IPS-18c (cell line): Measurements from ENCODE around the gene TNFRSF13B.
"Not testable (repeated sequence)": the region's sequence is repeated elsewhere in the genome, so short reads cannot be mapped to it uniquely, and the experiment has no call there.

ENCODE experiments used
- H3K4me3 ChIP-seq: 2 replicates; pipeline ENCODE4 v1.7.0; 2013; ENCODE audit warnings: low read depth, mild to moderate bottlenecking, low read length, moderate library complexity; ENCODE audit not compliant: insufficient read depth
- H3K9me3 ChIP-seq: one replicate; pipeline ENCODE4 v1.6.1; 2013; ENCODE audit warnings: mild to moderate bottlenecking, low read length, moderate library complexity; ENCODE audit not compliant: control insufficient read depth, insufficient read depth

TNFRSF13B gene

DNA sequence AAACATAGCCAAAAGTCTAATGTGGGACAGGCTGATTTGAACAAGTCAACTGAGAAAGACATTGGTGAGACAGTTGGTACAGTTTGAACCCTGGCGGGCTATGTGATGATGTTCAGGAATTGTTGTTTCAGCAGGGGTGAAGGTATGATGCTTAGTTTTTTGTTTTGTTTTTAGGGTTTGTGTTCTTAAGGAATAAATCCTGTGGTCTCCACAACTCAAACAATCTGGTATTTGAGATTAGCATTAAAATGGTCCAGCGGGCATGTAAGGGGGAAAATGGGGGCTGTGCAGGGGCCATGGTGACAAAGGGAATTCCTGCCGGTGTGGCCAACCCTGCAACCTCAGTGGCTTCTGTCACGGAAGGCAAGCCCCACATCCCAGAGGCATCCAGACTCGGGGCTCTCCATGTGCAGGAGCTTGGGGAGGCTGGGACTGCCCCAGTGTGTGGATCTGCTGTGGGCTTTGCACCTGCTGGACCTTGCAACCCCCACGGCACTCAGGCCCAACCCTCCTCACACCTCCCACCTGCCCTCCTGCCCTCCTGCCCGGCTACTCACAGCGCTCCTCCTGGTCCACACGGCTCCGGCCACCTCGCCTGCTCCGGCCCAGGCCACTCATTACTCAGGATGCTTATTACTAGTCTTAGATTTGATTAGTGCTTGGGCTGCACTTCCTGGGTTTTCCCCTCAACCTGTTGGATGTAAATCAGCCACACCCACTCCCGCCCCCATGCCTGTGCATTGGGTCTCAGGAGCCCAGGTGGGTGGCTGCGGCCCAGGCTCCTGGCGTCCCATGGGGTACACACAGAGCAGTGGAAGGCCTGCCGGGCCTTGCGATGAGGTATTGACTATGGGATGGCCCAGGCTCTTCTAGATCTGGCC, at the start of gene TNFRSF13B:
TNFRSF13B (minus strand) TSS at position 661 of the 881 bp plus-strand sequence; CDS start at position 618, 43 bp downstream.
- H3K4me3 ChIP-seq: no peak within 1 kb of the TSS
- no peaks in the 10 kb centered on the region for H3K9me3 ChIP-seq

DNA sequence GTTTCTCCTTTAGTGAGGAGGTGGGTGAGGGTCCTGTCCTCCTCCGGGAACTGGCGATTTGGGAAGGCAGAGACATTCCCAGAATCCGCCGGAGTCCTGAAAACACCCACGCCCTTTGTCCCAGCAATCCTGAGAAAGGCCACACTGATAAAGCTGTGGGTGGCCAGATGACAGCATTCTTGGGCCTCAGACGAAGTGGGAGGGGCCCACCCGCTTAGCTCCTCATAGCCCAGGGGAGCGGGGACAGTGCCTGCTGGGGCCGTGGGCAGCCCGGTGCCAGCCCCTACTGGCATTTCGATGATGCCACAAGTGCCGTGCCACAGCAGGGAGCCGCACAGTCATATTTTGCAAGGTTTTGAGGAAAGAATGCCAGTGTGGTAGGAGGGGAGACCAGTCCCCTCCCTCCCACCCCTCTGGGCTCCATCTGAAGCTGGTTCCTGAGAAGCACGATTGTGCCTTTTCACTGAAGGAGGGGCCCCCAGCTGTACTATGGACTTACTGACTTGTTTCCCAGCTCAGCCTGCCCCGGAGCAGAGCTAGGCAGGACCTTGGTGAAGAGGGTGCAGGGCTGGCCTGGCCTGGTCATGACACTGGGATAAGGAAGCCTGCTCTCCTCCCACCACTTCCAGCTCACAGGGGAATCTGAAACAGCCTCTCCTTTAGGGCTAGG, 49.4 kb upstream of the TNFRSF13B start:
- no peaks in the 10 kb centered on the region for H3K9me3 ChIP-seq
- H3K4me3 ChIP-seq: no peak overlapping the region

GRCh38 chr17:17020821-17021193, 48.9 kb upstream of the TNFRSF13B start:
- H3K4me3 ChIP-seq: no peak overlapping the region

DNA sequence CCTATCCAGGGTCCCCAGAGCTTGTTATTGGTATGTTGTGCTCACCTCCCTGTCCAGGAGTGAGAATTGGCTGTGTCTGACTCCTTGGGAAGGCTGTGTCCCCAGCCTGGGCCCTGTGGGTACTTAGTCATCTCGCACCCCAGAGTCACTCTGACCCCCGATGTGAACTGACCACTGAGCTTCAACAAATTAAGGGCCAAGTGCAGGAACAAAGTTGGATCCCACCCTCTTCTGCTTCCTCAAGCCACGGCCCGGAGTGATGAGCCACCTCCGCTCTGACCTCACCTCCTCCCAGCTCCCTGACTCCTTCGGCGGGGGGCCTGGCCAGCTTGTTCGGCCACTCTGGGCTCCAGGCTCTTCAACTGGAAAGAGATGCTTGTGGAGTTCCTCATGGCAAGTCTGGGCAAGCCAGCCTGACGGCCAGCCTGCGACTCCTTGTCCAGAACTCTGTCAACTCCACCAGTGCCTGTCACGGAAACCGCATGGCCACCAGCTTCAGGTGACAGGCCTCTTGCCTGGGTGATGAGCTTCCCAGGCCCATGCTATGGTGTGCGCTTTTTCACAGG, 48.1 kb upstream of the TNFRSF13B start:
- H3K4me3 ChIP-seq: no peak overlapping the region
- no peaks in the 10 kb centered on the region for H3K9me3 ChIP-seq

More at GRCh38 chr17:17020821-17021193, 48.9 kb upstream of the TNFRSF13B start:
- H3K9me3 ChIP-seq: no peaks in the 10 kb centered on the region

DNA sequence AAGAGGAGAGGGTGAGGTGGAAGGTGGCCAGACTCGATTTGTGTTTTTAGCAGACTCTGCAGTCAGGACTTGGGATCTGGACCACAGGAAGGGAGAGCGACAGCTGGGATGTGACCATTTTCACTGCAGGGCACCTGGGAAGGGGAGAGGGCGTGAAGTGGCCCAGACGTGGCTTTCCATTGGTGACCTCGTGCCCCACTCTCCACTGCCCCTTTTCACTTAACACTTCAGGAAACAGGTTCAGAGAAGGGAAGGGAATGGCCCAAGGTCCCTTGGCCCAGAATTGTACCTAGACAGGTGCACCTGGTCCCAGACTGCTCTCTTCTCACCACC, 47.5 kb upstream of the TNFRSF13B start:
- Histone ChIP-seq H3K4me3 (no peak overlapping the region), H3K9me3 (no peaks in the 10 kb centered on the region)

DNA sequence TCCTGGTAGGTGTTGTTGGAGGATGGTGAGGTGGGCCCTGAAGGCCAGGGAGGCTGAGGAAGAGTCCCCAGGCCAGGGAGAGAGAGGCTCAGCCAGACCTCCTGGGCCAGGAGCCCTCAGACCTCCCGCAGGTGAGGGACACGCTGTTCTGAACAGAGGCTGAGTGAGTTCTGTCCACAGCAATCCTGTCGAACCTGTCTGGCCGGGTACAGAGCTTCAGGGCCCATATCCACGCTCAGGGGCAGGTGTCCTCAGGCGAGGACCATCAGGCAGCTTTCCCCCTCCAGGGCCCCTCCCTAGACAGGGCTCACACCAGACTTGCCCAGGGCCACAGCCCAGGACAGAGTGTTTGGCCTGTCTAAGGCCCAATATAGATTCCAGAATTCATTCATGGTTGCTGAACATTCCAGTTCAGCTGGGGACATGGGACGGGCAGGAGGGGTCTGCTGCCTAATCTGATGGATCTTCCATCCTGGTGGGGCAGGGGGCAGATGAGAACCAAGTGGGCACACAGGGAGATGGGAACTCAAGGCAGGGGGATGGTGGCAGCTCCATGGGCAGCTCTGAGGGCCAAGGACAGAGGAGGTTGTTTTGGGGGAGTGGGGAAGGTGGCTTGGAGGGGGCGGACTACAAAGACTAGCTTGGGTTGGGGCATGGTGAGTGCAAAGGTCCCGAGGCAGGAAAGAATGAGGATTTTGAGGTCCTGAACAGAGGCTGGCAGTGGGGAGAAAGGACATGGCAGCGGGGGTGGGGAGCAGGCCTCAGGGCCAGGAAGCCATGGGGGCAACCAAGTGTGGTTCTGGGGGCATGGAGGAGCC, 46.9 kb upstream of the TNFRSF13B start:
- H3K4me3 ChIP-seq: no peak overlapping the region
- H3K9me3 ChIP-seq: no peaks in the 10 kb centered on the region

DNA sequence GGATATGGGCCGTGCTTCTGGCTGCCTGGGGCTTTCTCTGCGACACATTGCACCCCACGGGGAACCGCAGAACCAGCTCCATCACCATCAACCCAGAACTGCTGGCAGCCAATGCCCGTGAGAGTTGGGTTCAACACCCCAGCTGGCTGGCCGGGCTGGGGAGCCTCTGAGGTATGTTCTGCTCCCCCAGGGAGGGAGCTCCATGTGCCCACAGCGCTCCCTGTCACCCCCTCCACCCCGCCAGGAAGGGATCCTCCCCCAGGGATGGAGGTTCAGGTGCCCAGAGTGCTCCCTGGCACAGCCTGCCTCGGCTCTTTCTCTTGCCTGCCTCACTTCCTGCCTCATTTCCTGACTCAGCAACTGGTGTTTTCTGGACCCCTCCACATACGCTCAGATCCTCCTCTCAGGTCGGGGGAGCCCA, 46.1 kb upstream of the TNFRSF13B start:
- Histone ChIP-seq H3K4me3 (no peak overlapping the region), H3K9me3 (no peaks in the 10 kb centered on the region)

- Histone ChIP-seq H3K4me3 (no peak overlapping the region), H3K9me3 (no peaks in the 10 kb centered on the region)
Observed at GRCh38 chr17:17017343-17018014, 45.6 kb upstream of the TNFRSF13B start.

GRCh38 chr17:17016199-17017197, 44.6 kb upstream of the TNFRSF13B start:
- H3K4me3 ChIP-seq, H3K9me3 ChIP-seq: not testable (repeated sequence)

DNA sequence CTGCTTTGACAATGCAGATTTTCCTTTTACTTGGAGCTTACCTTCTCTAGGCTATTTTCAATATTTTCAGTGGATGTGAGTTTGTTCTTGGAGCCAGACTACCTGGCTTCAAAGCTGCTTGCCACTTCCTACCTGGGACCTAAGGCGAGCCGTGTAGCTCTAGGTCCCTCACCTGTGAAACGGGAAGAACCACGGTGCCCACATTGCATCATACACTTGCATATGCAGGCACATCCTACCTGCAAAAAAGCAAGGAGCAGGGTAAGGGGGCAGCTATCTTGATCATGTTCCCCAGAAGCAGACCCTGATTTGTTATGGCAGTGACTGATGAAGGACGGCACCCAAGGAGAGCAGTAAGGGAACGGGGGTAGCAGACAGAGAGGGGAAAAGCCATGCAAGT, 43.3 kb upstream of the TNFRSF13B start:
- no peaks in the 10 kb centered on the region for H3K9me3 ChIP-seq
- H3K4me3 ChIP-seq: no peak overlapping the region

DNA sequence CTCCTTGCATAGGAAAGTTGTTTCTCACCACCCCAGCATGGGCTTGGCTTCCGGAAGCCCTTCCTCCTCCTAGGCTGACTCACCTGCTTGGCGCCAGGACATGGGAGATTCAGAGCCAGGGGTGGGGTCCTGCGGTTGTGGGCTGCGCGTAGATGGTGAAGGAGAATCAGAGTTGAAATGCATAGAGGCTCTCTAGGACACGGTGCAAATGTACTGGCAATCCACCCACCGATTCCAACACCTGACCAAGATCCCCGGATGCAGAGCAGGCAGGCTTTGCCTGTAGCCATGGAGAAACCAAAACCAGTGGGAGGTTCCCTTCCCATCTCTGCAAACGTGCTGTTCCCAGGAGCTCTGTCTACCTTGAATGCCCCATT, 42.8 kb upstream of the TNFRSF13B start:
- not testable (repeated sequence) for H3K9me3 ChIP-seq, H3K4me3 ChIP-seq

DNA sequence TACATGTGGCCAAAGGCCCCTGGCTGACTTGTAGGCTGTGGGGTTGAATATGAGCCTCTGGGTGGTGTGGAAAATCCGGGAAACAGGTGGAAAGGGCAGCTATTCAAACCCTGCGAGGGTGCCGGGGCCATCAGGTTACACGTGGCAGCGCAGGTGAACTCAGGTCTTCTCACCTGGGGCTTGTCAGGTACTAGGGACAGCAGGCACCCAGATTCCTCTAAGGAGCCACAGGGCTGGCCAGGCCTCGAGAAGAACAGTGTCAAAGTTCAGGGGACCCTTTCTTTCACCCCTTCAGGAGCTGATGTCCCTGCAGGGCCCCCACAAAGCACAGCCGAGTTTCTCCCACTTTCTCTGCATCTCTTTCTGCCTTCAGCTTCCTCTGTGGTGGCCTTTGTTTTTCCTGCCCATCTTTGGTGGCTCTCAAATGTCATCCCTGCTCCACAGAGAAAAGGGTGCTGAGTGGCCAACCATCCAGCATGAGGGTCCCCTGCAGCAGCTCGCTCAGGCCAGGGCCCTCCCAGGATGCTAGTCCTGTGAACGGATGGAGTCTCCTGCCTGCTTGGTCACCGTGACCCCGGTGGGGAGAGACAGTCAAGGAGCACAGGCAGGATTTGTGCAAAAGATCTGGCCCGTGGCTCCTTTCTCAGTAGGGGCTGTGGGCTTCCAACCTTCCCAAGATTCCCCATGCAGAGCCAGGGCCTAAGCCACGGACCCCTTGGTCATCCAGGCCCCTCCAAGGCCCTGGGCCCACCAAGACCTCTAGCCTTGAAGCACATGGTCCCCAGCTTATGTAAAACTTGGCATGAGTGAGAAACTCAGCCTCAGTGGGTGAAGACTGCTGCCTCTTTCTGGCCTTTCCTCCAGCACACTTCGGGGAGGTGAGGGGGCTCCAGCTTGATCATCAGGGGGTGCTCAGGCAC, 42.2 kb upstream of the TNFRSF13B start:
- H3K4me3 ChIP-seq, H3K9me3 ChIP-seq: not testable (repeated sequence)

DNA sequence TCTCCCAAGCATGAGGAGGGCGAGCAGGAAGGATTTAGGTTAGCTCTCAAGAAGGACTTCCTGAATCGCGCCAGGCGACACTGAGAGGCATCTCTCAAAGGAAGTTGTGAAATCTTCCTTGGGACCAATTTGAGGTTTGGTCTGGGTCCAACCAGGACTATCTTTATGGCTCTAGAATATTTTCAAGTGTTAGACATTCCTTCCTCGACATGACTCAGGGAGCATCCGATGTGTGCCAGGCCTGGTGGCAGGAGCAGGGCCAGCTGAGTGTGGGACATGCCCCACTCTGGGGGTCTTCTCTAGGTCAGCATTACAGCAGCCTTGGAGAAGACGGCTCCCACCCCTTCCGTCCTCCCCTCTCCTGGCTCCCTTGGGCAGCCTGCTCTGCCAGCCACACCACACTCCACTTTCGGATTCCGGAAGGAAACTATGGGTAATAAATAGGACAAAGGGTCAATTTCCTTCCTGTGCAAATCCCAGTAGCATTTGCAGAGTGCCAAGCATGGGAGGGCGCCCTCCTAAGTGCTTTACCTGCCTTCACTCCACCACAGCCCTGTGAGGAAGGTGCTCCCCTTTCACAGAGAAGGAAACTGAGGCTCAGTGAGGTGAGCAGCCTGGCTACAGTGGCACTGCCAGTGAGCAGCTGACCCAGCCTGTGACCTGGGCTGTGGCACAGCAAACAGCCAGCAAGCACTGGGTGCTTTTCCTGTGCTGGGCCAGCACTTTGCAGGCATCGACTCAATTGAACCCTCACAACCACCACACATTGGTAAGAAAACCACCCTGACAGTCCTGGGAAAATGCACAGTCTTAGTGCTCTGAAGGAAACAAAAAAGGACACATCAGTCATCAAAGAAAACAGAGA, 39.4 kb upstream of the TNFRSF13B start:
- not testable (repeated sequence) for H3K9me3 ChIP-seq, H3K4me3 ChIP-seq

- not testable (repeated sequence) for H3K9me3 ChIP-seq
Observed at GRCh38 chr17:17010545-17011034, 38.7 kb upstream of the TNFRSF13B start.

More at GRCh38 chr17:17010545-17011034, 38.7 kb upstream of the TNFRSF13B start:
- H3K4me3 ChIP-seq: not testable (repeated sequence)
